Rectal smooth muscle tissue (tissue), 1 donor: ENCODE measurements around the gene CNGA3.
"Not testable (repeated sequence)": the region's sequence is repeated elsewhere in the genome, so short reads cannot be mapped to it uniquely, and the experiment has no call there.

Experiments used
- H3K27ac ChIP-seq: one replicate; pipeline ENCODE4 v1.7.0; 2013; ENCODE audit warnings: low read depth, low read length, inconsistent platforms
- H3K27me3 ChIP-seq: one replicate; pipeline ENCODE4 v1.7.0; 2013; ENCODE audit warnings: low read length; ENCODE audit not compliant: control insufficient read depth, insufficient read depth
- H3K36me3 ChIP-seq: one replicate; pipeline ENCODE4 v1.7.0; 2013; ENCODE audit warnings: low read length; ENCODE audit not compliant: control insufficient read depth, insufficient read depth
- H3K4me1 ChIP-seq: one replicate; pipeline ENCODE4 v1.7.0; 2013; ENCODE audit warnings: low read length; ENCODE audit not compliant: control insufficient read depth, insufficient read depth
- H3K4me3 ChIP-seq: one replicate; pipeline ENCODE4 v1.7.0; 2013; ENCODE audit warnings: low read length
- H3K9ac ChIP-seq: one replicate; pipeline ENCODE4 v1.7.0; 2013; ENCODE audit warnings: low read length

CNGA3 gene

DNA sequence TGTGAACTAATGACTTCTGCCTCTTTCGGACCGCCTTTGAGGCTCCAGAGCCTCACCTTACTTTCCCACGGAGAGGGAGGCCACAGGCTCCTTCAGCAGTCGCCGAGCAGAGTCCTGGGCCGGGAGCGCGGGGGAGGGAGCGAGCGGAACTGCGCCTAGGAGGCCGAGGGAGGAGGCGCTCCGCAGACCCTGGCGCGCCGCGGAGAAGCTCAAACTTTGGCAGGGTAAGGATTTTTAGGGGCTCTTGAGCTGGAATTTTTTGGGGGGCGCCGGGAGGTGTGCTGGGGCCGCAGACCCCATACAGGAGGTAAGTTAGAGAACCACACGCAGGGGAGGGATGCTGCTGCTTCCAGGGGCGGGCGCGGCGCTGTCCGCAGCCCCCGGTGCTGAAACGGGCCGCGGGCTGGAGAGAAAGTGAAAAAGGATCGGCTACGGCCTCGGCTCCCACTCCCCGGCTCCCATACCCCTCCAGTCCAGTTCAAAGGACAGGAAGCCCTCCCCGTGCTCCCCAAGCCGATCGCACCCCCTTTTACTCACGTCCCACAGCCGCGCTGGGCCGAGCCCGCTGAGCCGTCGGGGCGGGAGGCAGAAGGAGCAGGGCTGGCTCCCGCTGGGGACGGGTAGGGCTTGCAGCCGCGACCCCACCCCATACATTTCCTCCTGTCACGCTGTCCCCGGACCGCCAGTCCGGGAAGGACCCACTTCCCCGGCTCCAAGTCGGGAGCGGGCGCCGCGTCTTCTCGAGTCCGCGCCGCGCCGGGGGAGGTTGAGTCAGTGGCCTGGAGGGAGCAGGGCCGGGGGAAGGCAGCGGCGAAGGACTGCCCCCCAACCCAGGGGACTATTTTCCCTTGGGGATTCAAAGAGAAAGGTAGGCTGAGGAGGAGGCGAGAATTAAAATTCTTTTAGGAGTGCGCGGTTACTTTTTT, at the start of gene CNGA3:
CNGA3 (plus strand) TSS at position 146 of the 926 bp plus-strand sequence. CDS start 23,520 bp downstream, outside the sequence.
- peaks cover 17% of the 10 kb centered on the region for H3K27me3 ChIP-seq
- no peaks in the 10 kb centered on the region for H3K4me1 ChIP-seq
- H3K4me3 ChIP-seq, result peak within 1 kb of the TSS; percentile 25
- H3K9ac ChIP-seq, result no peak within 1 kb of the TSS
- no peaks in the 10 kb centered on the region for H3K36me3 ChIP-seq
- H3K27ac ChIP-seq, result no peak within 1 kb of the TSS

DNA sequence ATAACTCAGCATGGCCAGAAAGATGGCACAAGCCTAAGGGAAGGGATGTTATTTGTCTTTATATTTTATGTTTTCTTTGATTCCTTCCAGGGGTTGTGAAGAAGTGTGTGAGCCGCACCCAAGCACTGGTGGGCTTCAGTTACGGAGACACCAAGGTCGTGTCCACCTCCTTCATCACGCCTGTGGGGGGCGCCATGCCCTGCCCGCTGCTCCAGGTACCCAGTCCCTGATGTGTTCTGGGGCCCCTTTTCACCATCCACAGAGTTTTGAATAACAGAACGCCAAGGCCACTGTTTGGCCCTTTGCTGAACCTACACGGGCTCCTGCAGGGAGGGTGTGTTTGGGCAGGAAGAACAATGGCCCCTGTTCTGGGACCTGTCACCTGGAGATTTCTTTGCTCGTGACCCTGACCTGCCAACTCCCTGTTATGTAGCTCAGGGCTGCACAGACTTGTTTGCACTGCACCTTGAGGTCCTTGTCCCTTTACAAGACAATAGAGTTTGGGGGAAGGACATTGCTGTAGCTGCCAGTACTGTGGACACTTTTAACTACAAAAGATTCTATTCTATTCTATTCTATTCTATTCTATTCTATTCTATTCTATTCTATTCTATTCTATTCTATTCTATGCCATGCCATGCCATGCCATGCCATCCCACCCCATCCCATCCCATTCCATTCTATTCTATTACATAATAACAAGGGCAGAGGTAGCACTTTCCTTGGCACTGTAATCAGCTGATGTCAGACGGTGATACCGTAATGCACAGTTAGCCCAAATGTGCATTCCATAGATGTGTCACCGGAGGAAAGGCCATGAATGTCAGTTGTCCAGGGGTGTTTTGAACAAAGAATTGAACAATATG, 48.2 kb upstream of the CNGA3 start:
- H3K9ac ChIP-seq, result no peak overlapping the region

DNA sequence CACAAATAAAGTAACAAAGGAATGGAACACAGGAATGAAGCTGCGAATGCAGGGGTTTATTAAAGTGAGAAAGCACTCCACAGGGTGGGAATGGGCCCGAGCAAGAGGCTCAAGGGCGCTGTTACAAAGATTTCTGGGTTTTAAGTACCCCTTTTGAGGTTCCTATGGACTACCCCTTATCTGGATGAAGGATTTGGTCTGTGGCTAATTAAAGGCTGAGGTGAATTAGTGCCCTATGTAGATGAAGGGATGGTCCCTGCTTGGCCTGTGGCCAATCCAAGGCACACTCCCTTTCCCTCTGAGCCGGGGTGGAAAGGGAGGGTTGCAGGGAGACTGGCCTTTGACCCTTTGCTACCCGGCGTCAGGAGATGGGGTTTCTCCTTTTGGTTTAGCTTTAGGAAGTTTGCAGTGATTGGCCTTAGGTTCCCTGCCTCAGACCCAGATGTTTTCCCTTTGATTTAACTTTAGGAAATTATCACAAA, 47.5 kb upstream of the CNGA3 start:
- Histone ChIP-seq H3K9ac (no peak overlapping the region), H3K4me3 (no peak overlapping the region), H3K27ac (no peak overlapping the region), H3K4me1 (no peaks in the 10 kb centered on the region), H3K27me3 (peaks cover 4% of the 10 kb centered on the region), H3K36me3 (no peaks in the 10 kb centered on the region)

More for the DNA sequence above, 48.2 kb upstream of the CNGA3 start:
- H3K27ac ChIP-seq, result no peak overlapping the region
- H3K27me3 ChIP-seq, result peaks cover 4% of the 10 kb centered on the region
- H3K4me1 ChIP-seq, result no peaks in the 10 kb centered on the region
- no peak overlapping the region for H3K4me3 ChIP-seq
- H3K36me3 ChIP-seq, result no peaks in the 10 kb centered on the region

DNA sequence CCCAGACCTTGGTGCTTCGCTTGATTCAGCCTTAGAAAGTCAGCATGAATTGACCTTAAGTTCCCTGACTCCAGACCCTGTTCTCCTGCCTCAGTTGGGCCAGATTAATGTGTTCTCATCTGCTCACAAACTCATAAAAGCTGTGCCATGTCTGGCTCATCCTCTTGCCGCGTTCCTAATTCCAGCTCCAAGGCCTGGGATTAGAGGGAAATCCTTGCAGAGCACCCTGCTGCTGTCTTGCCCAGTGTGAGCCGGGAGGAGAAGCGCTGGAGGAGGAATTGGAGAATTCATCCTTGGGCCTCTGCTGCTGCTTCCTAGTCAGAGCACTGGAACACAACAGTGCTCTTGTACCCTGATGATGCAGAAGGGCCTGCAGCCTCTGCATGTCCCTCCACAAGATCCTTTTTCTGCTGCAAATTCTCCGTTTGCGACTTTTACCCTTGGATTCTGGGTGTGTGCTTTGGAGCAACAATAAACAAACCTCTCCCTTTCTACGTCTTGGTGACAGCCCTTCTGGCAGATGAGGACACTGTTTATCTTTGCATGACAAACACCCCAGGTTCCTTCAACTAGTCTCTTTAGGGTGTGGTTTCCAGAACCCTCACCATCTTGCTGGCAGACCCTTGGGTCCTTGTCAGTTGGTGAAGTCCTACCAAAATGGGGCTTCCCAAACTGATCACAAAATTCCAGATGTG, 46.9 kb upstream of the CNGA3 start:
- H3K27me3 ChIP-seq, result peaks cover 4% of the 10 kb centered on the region
- H3K4me1 ChIP-seq, result no peaks in the 10 kb centered on the region
- H3K27ac ChIP-seq, result no peak overlapping the region
- no peak overlapping the region for H3K9ac ChIP-seq
- no peak overlapping the region for H3K4me3 ChIP-seq
- no peaks in the 10 kb centered on the region for H3K36me3 ChIP-seq

DNA sequence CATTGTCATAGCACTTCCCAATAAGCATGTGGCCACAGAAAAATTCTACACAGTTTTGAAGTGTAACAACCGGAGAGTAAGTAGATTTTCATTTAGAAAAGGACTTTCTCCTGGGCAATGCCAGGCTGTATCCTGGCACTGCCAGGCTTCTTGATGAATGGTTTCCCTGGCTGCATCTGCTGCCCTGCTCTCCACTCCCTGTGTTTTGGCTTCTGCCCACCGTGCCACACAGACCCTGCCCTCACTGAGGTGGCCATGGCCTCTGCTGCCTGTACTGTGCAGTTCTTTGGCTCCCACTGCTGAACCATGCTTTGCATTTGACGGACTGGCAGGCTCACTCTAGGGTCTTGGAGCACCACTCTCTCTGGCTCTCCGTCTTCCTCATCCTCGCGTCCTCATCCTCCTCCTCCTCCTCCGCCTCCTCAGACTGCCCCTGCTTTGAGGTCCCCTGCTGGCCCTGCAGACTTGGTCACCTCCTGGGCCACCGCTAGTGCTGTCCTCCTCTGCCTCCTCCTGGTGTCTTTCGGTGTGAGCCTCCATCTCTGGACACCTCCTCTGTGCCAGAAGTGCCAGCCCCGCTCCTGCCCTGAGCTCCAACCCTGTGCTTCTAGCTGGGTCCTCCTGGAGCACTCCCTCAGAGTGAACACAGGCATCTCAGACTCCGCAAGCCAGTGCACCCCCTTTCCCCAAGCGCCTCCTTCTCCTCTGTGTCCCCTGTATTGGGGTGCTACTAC, 45.9 kb upstream of the CNGA3 start:
- no peak overlapping the region for H3K9ac ChIP-seq
- peaks cover 4% of the 10 kb centered on the region for H3K27me3 ChIP-seq
- H3K36me3 ChIP-seq, result no peaks in the 10 kb centered on the region
- H3K27ac ChIP-seq, result no peak overlapping the region
- H3K4me3 ChIP-seq, result no peak overlapping the region
- H3K4me1 ChIP-seq, result no peaks in the 10 kb centered on the region

DNA sequence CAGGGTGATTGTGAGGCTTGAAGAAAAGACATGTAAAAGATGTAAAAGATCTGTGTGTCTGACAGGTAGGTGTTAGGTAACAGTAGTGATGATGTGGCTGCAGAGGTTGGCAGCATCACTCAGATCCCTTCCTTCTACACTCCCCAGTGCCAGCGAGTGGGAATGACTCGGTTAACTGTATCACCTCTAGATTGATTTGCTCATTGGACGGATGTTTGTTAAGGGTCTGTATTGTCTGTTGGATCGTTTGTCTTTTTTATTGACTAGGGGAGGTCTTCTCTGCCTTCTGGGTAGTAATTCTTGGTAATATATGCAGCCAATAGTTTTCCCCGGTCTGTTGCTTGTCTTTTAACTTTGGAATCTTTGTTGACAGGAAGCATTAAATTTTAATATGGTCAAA, 44.8 kb upstream of the CNGA3 start:
- Histone ChIP-seq H3K27me3 (peaks cover 4% of the 10 kb centered on the region), H3K36me3 (no peaks in the 10 kb centered on the region), H3K9ac (no peak overlapping the region), H3K4me3 (no peak overlapping the region), H3K4me1 (no peaks in the 10 kb centered on the region), H3K27ac (no peak overlapping the region)

DNA sequence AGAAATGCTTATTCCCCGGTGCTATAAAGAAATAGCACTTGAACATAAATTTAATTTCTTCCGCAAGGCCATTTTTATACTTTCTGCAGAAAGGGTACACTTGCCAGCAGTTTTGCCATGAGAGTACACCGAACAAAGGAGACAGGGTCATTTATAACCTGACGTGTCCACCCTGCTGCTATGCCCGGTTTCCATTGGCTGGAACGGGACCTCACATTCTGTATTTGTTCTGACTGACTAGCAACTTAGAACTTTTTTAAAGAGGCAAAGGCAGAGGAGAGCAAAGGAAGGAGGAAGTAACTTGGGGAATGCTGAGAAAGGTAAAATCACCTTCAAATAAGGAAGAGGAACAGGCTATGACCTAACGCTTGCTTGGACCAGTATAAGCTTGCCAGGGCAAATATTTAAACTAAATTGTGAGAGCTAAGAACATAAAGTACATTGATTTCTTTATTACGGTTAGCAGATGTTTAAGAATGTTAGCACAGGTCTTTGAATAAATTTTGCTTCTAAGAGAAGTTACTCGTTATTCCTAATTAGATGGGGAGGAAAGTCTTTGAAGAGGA, 39.0 kb upstream of the CNGA3 start:
- not testable (repeated sequence) for H3K27ac ChIP-seq, H3K4me3 ChIP-seq, H3K4me1 ChIP-seq, H3K36me3 ChIP-seq, H3K27me3 ChIP-seq, H3K9ac ChIP-seq

DNA sequence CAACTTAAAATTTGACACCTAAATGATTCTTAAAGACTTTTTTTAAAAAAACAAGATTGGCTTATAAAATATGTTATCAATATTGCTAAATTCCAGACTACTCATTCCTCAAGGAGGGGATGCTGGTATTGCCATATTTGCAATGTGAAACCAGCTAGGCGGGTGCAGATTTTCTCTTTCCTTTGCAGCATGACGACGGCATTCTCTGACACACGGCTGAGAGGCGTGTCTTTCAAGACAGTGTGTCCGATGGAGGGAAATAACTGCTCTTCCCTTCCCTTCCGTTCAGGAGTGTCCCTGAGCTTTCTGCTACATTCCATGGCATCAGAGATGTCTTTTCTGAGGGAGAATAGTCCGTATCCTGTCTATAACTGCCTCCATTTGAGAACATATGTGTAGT, 38.2 kb upstream of the CNGA3 start:
- Histone ChIP-seq H3K4me3 (no peak overlapping the region), H3K27me3 (no peaks in the 10 kb centered on the region), H3K36me3 (no peaks in the 10 kb centered on the region), H3K27ac (no peak overlapping the region), H3K4me1 (no peaks in the 10 kb centered on the region), H3K9ac (no peak overlapping the region)

DNA sequence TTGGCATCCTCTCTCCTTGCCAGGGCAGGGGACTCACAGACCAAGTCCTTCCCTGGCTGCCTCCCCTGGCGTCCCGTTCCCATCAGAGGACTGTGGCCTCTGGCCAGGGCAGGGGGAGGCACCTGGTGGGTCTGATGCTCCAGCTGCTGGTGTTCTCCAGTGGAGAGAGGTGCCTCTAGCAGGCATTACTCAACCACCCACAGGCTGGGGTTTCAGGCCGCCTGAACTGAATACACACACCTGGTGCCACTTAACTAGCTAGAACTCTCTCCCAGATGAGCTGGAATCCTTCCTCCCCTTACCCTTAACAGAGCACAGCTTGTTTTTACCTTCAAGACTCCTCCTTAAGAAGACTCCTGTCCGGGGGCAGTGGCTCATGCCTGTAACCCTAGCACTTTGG, 37.7 kb upstream of the CNGA3 start:
- no peak overlapping the region for H3K27ac ChIP-seq
- no peaks in the 10 kb centered on the region for H3K4me1 ChIP-seq
- no peak overlapping the region for H3K4me3 ChIP-seq
- no peak overlapping the region for H3K9ac ChIP-seq
- no peaks in the 10 kb centered on the region for H3K36me3 ChIP-seq
- no peaks in the 10 kb centered on the region for H3K27me3 ChIP-seq

DNA sequence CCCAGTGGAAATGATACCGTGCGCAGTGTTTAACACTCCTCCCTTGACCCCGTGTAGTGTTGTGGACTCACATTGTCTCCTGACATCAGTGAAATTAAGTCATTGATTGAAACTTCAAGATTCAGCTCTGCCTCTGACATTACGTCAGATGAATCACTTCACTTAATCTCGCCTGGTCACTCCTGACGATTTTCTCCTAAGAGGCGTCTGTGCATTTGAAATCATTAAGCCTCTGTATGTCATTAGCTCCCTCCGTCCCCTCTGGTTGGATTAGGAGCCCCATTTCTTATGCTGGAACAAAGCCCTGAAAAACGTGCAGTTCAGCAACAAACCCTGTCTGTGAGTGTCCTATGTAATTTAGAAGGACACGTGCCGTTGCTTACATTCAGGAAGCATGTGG, 36.7 kb upstream of the CNGA3 start:
- Histone ChIP-seq H3K4me1 (no peaks in the 10 kb centered on the region), H3K27me3 (no peaks in the 10 kb centered on the region), H3K36me3 (no peaks in the 10 kb centered on the region), H3K9ac (no peak overlapping the region), H3K4me3 (no peak overlapping the region), H3K27ac (no peak overlapping the region)

DNA sequence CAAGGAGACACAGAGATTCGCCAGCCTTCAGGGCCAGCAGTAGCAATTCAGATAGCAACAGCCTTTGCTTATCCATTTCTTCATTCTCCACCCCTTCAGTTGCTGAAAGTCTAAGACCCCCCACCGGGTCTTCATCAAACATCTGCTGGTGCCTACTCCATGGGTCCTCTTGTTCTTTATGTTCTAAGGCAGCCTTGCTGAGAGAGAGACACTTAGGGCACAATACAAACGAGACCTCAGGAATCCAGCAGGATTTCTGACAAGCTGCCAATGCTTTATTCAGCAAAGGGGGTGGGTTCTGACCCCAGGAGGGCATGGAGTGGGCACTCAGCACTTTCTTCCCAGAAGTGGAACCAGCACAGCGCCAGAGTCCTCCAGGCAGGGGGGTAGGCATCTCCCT, 36.2 kb upstream of the CNGA3 start:
- Histone ChIP-seq H3K27me3 (no peaks in the 10 kb centered on the region), H3K36me3 (no peaks in the 10 kb centered on the region), H3K27ac (no peak overlapping the region), H3K9ac (no peak overlapping the region), H3K4me1 (no peaks in the 10 kb centered on the region), H3K4me3 (no peak overlapping the region)
